8988T (cell line): ENCODE data around the gene GPR179.
A peak's percentile ranks its signal among the peaks of the same experiment; 100 is the strongest.

ENCODE experiments used
- DNase-seq: peaks from one replicate; pipeline ENCODE4 v3.0.0; 2011

GPR179 gene, protein sequence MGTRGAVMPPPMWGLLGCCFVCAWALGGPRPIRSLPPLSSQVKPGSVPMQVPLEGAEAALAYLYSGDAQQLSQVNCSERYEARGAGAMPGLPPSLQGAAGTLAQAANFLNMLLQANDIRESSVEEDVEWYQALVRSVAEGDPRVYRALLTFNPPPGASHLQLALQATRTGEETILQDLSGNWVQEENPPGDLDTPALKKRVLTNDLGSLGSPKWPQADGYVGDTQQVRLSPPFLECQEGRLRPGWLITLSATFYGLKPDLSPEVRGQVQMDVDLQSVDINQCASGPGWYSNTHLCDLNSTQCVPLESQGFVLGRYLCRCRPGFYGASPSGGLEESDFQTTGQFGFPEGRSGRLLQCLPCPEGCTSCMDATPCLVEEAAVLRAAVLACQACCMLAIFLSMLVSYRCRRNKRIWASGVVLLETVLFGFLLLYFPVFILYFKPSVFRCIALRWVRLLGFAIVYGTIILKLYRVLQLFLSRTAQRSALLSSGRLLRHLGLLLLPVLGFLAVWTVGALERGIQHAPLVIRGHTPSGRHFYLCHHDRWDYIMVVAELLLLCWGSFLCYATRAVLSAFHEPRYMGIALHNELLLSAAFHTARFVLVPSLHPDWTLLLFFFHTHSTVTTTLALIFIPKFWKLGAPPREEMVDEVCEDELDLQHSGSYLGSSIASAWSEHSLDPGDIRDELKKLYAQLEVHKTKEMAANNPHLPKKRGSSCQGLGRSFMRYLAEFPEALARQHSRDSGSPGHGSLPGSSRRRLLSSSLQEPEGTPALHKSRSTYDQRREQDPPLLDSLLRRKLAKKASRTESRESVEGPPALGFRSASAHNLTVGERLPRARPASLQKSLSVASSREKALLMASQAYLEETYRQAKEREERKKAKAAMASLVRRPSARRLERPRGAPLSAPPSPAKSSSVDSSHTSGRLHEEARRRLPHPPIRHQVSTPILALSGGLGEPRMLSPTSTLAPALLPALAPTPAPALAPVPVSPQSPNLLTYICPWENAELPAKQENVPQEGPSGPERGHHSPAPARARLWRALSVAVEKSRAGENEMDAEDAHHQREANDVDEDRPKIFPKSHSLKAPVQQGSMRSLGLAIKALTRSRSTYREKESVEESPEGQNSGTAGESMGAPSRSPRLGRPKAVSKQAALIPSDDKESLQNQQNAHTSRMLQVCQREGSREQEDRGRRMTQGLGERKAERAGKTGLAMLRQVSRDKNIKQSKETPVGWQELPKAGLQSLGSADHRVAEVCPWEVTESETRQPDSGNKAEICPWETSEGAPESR (N-terminal part only)

DNA sequence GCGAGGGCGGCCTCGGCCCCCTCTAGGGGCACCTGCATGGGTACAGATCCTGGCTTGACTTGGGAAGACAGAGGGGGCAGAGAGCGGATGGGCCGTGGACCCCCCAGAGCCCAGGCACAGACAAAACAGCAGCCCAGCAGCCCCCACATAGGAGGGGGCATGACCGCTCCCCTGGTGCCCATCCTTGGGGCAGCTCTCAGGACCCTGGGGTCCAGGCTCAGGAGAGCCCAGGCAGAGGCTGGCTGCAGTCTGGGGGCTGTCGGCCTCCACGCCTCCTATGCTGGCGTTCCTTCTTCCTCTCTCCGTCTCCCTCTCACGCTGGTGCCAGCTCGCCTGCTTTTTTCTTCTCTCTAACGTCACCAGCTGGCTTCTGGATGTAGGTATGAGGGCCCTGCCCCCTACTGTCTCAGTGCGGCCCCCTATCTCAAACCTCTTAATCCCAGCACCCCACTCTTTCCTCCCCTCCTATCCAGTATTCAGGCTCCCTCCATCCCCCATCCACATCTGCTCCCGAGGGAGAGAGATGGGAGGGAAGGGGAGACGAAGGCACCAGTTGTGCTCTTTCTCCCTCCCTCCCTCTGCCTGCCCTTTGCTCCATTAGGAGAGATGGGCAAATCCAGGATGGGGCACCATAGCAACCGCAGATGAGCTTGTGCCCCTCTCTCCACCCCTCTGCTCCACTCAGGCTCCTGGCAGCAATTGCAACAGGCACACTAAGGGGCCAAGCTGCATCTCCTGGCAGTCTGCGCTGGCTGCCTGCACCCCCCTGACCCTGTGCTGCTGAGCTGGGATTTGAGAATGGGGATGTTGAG, at the start of gene GPR179:
TSS of gene GPR179 (minus strand) at position 349 of the 812 bp plus-strand sequence. CDS start at position 182, 167 bp downstream.
- no peak for DNase-seq

DNA sequence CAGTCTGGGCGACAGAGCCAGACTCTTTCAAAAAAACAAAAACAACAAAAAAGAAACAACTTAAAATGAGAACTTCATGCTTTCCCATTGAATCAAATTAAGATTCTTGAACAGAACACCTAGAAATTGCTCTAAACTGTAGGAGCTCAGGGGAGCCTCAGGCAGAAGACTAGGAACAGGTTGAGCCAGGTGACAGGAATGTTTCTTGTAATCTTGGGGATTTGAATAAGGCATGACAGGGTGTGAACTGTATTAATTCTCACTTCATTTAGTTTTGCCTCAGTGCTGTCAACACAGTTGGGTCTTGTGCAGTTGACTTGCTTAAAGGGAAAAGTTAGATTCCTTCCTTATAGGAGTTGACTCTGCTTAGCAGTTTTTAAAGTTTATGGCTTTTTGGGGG, 35.7 kb upstream of the GPR179 start:
- no peak for DNase-seq

DNA sequence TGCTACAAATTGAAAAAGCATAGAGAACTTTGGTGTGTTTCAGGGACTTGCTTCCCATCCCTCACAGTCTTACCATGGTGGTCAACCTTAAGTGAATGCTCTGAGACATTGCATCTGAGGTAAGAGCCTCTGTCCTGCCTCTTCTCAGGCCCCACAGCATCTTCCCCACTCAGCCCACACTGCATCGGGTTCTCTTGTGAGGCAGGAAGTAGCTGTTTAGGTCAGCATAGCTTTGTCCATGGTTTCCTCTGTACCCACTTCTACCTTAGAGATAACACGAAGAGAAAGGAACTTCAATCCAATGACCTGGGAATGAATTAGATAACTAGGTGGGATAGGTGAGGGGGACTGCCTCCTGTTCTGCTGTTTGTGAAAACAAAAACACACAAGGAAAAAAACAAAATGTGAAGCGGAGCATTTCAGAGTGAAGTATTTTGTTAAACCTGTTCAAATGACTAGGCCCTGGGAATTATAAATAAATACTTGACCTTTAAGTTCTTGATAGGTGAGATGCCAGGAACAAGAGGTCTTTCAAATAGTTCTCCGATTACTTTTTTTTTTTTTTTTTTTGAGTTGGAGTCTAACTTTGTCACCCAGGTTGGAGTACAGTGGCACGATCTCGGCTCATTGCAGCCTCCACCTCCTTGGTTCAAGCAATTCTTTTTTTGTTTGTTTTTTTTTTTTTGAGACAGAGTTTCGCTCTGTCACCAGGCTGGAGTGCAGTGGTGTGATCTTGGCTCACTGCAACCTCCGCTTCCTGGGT, 25.5 kb upstream of the GPR179 start:
- no peak for DNase-seq

DNA sequence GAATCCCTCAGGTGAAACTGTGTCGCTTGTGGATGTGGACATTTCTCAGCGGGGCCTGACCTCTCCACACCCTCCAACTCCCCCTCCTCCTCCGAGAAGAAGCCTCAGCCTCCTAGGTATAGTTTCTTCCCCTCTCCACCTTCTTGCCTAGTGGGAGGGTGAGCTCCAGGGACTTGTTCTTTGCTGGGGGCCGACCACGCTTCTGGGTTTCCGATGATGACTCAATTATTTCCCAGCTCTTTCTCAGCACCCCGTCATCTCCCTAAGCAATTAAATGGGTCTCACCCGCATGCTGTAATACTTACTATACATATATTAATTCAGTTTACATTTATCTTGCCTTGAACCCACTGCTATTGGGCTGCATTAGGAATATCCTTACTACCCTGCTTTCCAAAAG, 21.0 kb upstream of the GPR179 start:
- no peak for DNase-seq

DNA sequence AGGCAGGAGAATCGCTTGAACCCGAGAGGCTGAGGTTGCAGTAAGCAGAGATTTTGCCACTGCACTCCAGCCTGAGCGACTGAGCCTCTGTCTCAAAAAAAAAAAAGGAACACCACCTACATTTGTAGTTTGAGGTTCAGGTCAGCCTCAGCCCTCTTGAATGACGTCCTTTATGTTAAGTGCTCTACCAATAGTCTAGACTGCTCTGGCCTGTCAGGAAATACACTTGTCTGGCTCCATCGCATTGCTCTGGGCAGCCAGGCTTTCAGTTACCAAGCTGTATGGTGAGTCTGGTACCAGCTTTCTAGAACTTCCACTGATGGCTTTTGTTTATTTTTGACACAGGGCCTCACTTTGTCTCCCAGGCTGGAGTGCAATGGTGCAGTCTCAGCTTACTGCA, 19.3 kb upstream of the GPR179 start:
- DNase-seq: no peak

DNA sequence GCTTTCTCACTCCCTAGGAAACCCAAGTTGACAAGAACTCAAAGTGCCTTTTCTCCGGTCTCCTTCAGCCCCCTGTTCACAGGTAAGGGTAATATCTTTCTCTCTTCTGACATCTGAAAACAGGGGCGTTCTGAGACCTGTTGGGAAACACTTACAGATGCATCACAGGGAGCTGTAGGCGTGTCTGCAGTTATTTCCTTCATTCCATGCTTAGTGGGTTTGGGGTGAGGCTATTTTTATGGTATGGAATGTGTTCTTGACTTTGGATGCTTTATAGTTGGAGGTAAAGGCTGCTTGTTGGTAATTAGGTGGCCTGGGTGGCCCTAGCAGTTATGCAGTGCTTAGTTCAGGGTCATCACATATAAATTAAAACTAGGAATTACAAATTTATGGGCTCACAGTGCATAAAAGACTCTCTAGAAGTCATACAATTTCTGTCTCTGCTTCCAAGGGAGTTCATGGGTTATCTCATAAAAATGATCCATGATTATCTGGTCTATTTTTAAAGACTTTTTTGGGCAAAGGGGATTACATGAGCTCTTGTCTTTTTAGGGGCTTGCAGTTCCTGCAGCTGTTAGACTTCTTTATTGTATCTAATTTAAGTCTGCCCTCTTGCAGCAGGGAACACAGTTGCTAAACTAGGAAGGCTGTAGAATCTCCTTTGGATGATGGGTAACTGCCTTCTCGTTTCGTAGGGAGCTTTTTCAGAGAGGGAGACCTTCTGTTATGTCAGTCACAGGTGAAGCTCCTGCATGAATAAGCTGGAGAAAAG, 18.1 kb upstream of the GPR179 start:
- no peak for DNase-seq

DNA sequence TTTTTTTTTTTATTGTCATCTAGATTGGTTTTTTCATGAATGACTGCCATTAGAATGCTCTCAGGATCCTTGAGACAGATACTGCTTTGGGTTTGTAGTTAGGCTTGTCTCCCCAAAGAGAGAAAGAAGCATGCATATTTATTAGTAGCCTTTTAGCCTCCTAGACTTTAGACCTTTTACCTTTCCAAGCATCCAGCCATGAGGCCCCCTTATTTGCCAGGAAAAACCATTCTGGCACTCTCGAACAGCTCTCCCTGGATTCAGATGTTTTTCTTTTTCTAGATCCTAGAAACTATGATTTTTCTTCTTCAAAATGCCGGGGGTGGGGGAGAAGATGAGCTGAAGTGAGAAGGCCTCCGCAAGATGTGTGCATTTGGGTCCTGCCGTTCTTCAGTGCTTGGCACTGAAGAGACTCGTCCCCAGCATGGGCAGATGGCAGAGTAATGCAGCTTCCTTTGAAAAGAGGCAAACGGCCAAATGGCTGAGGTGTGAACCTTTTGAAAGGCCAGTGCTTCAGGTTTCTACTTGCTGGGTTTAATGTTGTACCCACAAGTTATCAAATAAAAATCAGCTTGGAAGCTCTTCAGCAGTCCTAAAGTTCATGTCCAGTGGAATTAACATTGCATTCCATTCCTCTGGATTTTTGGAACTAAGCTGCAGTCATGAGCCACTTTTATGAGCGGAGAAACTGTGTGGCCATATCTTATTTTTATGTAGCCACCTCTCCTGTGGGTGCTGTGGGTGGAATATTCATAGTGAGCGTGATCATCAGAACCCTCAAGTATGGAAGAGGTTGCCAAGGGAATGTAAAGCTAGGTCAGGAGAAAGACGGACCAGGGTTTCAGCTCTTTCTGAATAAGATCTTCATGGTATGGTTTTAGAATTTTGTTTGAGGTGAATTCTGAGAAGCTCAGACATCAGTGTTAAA, 15.1 kb upstream of the GPR179 start:
- DNase-seq: no peak

DNA sequence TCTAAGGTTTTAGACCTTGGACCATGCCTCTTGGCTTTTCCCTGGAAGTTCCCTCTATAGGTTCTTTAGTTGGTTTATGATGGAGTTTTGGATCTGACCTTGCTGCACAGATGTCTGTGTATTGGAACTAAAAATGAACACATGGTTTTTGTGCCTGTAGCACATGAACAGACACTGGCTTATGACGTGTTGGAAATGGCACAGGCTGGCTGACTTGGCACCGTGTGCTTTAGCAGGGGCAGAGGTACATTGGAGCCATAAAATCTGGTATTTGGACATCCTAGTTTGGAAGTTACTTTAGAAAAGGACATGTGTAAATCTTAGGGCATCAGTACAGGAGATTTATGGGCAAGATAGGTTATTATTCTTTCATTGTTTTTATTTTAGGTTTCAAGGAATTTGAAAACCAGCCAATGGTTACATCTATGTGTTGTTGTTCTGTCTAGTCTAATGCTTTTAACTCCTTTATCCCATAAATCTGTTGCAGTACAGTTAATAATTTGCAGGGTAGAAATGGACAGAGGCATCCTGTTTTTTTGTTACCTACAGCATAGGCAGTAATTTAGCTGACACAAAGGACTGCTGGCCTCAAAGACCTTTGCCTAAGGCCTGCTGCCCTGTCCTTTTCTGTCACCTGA, 13.8 kb upstream of the GPR179 start:
- DNase-seq: no peak

DNA sequence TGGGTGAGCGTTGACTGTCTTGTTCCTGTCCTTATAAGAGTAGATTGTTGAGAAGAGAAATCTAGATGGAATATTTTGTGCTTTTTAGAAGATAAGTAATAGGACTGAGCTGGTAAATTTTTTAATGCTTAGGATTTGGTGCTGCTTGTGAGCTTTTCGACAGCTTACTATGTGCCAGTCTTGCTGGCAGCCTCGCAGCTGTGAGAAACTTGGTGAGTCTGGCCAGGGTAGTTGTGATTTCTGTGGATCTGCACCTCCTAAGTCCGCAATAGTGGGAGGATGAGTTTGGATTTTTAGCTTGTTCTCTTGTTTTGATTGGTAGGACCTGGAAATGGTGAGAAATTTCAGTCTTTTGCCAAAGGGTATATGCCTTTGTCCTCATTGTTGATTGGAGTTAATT, 11.5 kb upstream of the GPR179 start:
- DNase-seq: no peak

DNA sequence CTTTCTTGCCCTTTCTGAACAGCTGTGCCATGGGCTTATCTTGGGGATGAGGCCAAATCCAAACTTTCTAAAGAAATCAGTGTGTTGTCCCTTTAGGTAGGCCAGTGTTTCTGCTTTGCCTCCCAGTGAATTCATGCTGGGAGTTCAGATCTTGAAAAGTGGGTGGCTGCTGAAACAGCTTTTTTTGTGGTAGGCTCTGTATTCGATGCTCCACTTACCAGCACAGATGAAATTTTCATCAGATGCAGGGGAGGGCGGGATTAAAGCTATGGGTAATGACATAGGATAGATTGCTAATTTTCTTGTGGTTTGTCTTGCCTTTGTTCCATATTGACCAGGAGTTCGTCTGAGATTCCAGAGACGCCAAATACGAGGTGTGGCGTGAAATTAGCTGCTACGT, 10.7 kb upstream of the GPR179 start:
- no peak for DNase-seq

DNA sequence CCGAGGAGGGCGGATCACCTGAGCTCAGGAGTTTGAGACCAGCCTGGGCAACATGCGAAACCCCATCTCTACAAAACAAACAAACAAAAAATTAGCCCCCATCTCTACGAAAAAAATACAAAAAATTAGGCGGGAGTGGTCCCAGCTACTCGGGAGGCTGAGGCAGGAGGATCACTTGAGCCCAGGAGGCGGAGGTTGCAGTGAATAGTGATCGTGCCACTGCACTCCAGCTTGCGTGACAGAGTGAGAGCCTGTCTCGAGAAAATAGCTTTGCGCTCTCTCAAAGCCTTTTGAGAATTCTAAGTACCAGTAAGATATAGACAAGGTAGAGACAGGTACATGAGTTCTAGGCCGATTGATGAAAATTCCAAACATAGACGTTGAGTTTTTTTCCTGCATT, 9.9 kb upstream of the GPR179 start:
- no peak for DNase-seq

DNA sequence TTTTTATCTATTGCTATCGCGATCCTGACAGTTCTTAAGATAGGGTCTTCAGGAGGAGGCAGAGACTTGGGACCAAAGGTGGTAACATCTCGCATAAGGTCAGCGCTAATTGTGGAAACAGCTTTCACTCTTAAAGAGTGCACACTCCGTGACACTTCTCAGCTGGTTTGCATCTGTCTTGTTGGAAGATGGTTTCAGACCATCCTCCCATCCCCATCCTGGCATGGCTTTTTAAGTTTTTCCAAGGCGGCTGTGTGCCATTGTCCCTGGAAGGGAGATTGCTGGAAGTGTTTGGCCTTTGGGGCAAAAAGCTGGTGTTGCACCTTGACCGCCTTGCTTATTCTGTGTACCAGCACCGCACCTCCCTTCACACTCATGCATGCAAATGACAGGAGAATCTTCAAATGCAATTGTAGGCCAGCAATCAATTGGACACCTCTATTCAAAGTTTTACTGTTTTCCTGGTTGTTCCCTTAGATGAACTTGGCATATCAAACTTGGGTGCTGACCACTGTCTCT, 9.4 kb upstream of the GPR179 start:
- DNase-seq: no peak

DNA sequence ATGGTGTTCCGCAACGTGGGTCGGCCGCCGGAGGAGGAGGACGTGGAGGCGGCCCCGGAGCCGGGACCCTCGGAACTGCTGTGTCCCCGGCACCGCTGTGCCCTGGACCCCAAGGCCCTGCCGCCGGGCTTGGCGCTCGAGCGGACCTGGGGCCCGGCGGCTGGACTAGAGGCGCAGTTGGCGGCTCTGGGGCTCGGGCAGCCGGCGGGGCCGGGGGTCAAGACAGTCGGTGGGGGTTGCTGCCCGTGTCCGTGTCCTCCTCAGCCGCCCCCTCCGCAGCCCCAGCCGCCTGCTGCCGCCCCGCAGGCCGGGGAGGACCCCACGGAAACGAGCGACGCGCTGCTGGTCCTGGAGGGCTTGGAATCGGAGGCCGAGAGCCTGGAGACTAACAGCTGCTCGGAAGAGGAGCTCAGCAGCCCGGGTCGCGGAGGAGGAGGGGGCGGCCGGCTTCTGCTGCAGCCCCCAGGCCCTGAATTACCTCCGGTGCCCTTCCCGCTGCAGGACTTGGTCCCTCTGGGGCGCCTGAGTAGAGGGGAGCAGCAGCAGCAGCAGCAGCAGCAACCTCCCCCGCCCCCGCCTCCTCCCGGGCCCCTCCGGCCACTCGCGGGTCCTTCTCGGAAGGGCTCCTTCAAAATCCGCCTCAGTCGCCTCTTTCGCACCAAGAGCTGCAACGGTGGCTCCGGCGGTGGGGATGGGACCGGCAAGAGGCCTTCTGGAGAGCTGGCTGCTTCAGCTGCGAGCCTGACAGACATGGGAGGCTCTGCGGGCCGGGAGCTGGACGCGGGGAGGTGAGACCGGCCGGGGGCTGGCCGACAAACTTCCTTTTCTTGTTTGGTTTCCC, 8.7 kb upstream of the GPR179 start:
- DNase-seq: peak; percentile 23

DNA sequence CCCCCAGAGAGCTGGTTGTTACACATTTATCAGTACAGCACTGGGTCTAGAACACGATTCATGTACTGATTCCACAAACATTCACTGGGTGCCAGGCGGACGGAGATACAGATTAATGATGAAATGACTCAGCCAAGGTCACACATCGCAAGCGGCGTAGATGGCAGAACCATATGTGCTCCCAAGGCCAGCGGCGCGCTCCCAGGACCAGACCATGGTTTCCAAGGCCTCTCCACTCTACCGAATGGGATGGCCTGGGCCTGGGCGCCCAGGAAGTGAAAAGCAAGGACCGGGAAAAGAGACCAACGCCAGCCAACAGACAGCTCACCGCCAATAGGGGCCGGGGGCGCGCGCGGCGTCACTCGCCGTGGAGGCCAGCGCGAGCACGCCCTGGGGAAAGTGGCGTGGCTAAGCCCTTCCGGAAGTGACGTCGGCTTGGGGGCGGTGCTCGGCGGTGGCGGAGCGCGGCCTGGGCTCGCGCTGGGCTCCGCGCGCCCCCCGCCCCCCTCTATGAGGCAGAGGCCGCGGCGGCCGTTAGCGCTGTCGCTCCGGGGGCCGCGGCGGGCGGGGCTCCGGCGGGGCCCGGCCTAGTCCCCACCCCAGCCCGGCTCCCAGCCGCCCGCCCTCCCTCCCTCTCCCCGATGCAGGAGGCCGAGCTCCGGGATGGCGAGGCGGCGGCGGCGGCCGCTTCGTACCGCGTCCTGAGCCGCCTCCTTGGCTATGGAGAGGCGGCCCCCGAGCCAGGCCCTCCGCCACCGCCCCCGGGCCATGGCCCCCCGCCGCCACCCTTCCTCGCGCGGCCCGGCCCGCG, 7.9 kb upstream of the GPR179 start, which contains the start of gene SOCS7:
TSS of gene SOCS7 (plus strand) at position 433 of the 811 bp plus-strand sequence. CDS start at position 642, 209 bp downstream.
- DNase-seq: peak; percentile 76

DNA sequence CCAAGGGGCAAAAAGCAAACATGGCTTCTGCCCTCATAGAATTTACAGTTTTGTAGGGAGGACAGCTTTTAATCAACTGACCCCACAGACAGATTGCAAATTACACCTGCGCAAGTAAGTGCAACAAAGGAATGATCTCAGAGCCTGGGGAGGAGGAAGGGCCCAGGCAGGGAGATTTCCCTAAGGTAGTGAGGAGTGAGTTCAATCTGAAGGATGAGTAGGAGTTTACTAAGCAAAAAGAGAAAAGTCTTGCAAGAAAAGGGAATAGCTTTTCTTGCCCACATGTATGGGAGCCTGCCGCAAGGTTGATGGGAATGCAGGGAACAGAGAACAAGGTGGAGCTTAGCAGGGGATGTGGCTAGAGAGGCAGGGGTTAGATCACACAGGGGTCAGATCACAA, 6.3 kb upstream of the GPR179 start:
- no peak for DNase-seq

DNA sequence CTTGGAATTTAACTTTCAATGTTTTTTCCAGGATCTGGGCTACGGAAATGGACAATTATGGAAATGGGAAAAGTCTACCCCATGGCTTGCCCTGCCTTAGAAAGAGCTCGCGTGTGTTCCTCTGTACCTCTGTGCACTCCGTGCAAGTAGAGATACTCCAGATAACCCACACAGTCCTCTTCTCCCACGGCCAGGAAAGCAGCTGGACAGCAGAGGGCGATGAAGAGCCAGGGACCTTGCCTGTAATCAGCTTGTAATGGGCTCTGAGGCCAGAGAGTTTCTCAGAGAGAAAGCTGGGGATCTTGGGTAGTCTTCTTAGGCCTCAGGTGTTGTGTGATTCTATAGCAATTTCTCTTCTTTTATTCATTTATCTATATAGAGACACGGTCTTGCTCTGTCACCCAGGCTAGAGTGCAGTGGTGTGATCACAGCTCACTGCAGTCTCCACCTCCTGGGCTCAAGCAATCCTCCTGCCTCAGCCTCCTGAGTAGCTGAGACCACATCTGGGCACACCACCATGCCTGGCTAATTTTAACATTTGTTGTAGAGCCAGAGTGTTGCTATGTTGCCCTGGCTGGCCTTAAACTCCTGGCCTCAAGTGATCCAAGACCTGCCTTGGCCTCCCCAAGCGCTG, 5.5 kb upstream of the GPR179 start:
- no peak for DNase-seq
